GM18907 (cell line): Measurements from ENCODE around the gene ALDH3A2.

Experiments used
- ATAC-seq: cut with Tn5 transposase; IDR thresholded peaks from one replicate; pipeline ENCODE4 v1.9.1; 2021; ENCODE audit warnings: mild to moderate bottlenecking, moderate library complexity; ENCODE audit not compliant: unreplicated experiment

The ALDH3A2 gene

DNA sequence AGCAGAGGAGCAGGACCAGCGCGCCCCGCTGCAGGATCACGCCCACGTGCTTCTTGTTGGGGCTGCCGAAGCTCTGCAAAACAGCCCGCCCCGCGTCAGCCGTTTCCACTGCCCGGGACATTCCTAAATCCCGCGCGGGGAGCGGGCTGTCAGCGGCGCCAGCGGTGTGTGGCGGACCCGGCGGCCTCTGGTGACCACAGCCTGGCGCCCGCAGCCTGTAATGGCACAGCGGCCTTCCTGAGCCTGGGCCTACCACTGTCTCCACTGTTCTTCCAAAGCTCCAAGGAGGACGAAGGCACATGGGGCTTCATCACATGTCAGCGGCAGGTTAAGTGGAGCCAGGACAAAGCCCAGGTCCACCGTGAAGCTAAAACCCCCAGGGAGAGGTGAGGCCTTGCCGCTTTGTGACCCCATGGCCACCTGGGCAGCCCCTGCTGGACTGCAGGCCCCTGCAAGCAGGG lies 65.4 kb downstream of the ALDH3A2 start:
- no peak for ATAC-seq

DNA sequence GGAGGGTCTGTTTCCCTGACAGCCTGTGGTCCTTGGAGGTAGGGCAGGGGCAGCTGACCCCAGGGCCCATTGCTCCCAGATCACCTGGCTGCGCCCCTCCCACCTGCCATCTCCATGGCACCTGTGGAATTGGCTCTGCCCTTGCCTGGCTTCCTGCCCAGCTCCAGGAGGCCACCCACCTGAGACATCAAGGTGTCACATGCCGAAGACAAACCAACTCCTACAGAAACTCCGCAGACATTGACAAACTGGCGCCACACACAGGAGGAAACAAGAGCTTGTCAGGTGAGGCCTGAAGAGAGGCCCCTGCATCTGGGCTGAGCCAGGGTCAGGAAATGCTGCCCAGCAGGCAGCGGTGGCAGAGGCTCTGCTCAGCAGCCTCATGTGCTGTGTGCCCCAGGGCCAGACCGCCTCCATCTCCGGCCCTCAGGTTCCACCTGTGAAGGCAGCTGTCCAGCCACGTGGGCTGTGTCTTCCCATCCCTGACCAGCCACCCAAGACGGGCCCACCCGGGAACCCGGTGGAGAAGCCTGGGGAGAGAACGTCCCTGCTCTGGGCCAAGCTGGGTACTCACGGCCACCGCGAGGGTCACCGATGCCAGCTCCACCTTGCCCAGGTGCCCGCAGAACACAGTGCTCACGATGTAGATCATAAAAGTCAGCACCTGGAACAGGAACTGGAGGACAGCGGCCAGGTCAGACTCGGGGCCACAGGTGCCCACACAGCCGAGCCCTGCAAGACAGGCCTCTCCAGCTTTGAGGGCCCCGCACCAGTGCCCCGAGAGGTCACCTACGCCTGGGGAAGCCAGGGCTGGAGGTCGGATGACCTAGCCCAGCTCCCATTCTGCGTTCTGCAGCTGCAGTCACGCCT lies 66.2 kb downstream of the ALDH3A2 start:
- no peak for ATAC-seq

DNA sequence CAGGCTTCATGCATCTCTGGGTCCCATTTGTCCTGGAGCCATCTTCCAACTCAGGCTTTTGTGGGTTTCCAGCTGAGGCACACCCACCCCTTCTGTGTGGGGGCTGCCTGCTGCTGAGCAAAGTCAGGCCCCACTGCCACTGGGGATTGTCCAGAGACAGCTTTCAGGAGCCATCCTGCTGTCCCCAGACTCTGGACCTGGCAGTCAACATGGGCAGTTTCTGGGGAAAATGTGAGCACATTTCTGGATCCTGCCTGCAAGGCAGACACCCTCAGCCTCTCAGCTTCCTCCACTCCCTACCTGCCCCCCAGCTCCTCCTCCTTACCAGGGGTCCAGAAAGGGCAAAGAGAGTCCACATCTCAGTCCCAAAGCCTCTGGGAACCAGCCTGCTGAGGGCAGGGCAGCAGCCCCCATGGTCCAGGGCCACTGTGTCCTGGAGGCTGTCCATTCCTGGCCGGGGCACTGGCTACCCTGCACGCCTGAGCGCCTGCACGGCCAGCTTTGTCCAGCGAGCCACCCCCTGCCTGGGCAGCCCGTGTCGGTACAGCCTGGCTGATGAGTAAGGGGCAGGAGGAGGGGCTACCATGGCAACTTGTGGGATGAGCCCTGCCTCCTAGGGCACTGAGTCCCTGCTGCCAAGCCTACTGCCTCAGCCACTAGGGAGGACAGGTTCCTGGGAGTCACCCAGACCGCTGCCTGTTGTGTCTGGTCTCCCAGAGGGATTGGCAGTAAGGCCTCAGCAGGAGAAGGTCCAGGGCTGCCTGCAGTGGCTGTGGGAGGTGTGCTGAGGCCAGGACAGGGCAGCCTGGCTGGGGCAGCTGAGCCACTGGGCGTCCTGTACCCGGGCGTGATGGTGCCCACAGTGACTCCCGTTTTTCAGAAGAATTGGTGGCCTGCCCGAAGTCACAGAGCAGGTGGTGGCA lies 67.8 kb downstream of the ALDH3A2 start, which contains the start of gene SLC47A2:
TSS of gene SLC47A2 (minus strand) at position 477 of the 923 bp plus-strand sequence. CDS start at position 448, 29 bp downstream.
- ATAC-seq: no peak

DNA sequence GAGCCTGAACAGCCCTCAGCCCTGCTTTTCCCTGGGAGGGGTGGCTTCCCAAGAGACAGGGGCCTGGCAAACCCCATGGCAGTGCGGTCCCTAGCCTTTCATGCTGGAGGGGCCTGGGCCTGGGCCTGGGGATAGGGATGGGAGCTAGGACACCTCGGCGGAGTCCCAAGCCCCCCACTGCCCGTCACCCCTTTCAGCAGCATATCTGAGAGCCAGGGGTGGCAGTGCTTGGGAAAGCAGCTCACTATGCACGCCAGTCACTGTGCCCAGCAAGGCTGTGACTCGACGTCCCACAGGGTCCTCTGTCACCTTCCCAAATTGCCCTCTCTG lies 68.4 kb downstream of the ALDH3A2 start:
- ATAC-seq: no peak

DNA sequence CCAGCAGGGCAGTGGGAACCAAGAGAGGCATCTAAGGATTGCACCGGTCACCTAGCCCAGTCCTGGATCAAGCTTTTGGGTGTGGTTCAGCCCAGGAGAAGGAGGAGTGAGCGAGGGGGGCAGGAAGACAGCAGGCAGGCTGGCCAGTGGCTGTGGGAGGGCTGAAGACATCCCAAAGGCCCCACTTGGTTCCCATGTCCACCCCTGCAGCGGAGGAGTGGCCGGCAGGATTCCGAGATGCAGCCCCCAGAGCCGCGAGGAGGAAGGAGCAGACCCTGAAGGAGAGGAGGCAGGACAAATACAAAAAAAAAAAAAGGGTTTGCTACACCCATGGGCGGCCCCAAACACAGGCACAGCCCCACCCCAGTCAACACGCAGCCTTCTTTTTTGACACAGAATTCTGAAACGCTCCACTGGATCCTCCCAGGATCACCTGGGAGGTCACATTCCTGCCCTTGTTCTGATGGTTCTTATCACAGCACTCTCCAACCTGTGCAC lies 68.9 kb downstream of the ALDH3A2 start:
- no peak for ATAC-seq

DNA sequence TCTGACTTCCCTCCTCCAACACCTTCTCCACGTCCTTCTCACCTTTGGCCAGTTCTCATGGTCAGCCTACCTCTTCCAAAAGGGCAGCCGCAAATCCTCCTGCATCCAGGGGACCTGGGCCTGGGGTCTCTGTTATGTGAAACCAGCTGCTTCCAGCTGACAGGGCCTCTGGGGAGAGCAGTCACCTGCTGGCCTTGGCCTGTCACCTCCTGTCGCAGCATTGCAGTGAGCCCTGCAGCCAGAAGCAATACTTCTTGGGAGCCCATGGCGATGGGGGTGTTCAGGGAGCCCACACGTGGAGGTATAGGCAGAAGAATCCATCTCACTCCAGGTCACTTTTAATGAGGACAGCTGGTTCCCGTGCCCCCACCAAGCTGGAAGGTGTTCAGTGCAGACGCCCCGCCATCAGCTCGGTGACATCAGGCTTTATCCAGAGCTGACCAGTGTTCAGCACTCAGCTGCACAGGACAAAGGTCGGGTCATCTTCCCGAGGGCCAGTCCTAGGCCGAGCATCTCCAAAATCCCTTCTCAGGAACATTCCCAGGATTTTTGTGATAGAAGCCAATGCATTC lies 69.6 kb downstream of the ALDH3A2 start:
- no peak for ATAC-seq

DNA sequence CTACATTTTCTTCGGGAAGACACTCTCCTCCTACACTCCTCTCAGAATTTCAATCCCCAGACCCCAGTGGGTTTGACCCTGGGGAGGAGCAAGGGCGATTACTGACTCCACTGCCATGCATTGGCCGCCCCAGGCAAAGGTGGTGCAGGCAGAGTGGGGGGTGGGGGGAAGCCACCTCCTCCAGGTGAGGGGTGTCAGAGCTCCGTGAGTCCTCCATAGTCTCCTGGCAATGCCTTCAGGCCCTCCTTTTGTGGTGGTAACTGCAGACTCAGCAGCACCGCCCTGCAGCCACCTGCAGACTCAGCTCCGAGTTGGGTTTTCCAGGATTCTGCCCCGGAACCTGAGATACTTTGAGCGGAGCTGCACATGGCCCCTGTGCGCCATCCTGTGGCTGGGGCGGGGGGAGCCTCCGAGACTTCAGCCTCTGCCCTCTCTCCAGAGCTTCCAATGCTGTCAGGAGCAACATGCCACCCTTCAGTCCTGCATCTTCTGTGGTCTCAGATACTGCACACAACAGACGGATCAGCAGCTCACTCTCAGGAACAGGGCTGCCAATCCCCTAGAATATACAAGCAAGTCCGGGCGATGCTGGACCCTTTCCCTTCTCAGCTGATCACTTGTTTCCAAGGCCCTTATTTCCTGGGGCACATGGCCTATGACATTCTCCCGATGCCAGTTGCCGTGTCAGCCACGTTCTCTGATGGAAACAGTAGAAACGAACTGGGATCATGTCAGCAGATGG lies 70.2 kb downstream of the ALDH3A2 start:
- ATAC-seq: no peak

DNA sequence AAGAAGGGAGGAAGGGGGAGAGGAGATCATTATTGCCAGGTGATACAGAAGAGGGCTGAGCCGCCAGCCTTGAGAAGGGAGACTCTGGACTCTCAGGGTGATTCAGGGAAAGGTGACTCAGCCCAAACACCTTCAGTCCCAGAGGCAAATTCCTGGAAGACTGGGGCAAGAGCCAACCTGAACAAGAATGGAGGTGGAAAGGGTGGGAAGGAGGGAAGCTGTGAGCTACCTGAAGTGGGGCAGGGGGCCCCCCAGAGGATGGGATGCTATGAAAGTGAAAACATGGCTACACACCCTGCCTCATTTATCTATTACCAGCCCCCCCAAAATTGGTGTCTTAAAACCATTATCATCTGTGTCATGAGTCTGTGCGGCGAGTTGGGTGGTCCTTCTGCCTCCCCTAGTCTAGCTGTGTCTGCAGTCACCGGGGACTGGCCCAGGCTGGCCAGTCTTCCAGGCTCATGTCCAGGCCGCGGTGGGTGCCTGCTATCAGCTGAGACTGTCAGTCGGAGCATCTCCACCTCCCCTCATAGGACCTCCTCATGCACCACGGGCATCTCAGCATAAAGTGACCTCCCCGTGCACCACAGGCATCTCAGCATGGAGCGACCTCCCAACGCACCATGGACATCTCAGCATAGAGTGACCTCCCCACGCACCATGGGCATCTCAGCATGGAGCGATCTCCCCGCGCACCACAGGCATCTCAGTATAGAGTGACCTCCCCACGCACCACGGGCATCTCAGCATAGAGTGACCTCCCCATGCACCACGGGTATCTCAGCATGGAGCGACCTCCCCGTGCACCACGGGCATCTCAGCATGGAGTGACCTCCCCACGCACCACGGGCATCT lies 71.0 kb downstream of the ALDH3A2 start:
- no peak for ATAC-seq

DNA sequence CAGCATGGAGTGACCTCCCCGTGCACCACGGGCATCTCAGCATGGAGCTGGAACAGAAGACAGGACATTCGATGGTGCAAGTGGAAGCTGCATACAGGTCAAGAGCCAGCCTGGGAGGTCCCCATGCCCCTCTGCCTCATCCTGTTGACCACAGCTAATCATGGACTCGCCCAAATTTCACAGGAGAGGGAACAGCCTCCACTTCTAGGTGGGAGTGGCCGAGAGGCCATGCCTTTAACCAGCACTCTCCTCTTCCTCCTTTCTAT lies 71.6 kb downstream of the ALDH3A2 start:
- no peak for ATAC-seq

DNA sequence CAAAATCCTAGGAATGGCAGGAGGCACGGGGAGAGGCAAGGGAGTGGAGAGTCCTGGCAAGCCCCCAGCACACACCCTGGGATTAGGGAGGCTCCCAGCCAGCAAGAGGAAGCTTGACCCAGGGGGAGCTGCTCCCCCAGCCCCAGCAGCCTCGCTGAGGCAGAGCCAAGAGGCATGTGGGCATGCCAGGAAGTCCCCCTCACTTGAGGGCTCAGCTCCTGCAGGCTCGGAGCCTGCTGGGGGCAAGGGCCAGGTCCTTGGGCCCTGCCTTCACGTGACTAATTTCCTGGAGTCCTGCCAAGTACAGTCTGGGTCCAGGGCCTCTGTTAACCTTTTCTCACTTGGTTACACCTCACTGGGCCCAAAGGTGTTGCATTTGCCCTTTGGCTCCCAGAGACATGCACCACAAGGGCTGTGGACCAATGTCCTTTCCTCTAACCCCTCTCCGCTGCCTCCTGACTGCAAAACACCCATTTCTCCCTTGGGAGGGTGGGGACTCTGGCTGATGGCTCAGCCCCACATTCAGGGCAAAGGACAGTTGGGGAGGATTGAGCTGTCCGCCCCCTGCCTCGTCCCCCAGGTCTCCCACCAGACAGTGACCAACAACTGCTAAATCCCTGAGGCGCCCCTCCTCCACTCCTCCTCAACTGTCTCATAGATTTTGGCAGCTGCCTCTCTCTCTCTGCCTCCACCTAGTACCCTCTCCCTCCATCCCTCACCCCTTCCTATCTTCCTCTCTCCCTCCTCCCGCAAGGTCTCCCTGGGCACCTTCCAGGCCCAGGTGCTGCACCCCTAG lies 72.3 kb downstream of the ALDH3A2 start:
- no peak for ATAC-seq

DNA sequence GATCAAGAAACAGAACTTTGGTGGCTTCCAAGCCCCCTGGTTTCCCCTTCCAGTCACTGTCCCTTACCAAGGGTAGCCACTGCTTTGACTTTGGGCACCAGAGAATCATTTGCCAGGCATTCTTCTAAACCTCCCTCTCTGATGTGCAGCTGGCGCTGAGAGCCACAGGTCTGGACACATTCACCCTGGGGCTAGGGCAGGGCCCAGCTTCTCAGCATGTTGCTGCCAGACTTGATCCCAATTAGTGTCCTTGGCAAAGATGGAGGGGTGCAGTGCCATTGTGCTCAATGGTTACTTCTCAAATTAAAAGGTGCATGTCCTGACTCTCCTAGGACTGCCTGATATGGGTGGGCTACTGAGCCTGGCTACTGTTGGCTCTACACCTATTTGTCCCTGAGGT lies 75.4 kb downstream of the ALDH3A2 start:
- no peak for ATAC-seq

DNA sequence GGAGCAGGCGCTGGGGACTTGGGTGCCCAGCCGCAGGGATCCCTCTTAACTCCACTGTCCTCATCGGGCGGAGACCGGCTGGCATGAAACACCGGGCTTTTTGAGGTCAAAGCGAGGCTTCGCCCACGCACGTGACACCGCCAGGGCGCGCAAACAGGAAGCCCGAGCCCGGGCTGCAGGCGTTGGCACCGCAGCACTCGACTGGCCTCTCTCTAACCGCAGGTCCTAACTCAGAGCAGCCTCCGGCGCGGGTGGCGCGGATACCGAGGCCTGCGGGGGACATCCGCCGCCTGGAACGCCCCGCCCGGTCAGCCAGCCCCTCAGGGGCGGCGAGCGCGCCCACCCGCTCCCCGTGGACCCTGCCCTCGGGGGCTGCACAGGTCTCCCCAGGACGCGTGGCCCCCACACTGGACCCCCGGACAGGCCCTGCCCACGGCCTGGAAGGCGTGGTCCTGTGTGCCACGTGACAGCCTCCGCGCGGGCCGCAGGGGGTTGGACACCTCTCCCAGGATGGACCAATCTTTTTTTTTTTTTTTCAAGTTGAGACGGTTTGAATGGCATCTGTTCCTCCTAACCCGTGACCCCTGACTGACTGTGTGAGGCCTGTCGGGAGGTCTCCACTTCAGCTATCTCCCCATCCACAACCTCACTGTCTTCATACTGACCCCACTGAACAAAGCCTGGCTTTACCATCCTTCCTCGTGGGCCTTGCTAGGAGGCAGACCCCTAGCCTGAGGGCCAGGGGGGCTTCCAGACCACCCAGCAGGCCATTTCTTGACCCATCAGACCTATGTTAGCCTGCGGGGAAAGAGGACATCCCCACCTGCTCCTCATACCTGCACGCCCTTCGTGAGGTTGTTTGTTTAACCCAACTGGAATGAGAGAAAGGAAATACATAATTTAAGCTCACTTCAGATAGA lies 76.2 kb downstream of the ALDH3A2 start:
- ATAC-seq: no peak

DNA sequence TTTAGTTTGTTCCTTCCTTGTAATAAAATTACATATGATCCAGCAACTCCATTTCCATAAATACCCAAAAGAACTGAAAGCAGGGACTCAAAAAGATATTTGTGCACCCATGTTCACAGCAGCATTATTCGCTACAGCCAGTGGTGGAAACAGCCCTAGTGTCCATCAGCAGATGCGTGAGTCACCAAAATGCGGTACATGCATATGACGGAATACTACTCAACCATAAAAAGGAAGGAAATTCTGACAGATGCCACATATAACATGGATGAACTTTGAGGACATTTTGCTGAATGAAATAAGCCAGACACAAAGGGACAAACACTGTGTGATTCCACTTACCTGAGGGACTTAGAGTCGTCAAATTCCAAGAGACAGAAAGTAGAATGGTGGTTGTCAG lies 76.9 kb downstream of the ALDH3A2 start:
- ATAC-seq: no peak

DNA sequence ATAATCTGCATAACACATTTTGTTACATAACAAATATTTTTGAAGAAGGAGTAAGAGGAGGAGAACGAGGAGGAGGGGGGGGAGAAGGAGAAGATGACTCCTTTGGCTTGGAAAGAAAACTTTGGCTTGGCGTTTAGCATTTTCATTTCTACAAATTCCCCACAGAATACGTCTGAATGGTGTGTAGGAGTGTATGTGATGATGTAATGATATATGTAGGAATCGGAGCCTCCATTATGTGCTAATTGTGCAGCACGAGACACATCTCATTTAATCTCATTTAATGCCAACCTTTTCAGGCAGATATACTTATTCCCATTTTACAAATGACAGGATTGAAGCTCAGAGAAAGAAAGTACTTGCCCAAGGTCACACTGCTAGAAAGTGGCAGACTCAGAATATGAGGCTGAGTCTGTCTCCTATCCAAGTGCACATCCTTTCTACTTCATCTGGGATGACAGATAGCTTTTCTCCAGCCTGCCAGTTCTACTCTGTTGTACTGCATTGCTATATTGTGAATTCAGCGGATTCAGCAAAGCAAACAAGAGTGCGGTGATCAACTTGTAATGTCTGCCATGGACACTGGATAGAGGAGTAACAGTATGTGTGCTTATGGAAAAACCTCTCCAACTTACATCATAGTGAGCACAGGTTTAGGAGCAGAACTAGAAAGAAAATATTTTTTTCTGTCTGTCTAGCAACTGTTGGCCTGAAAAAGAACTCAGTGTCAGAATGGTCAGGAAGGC lies 78.3 kb downstream of the ALDH3A2 start:
- no peak for ATAC-seq
